GM21529 (cell line): Measurements from ENCODE around the gene ACTL8.
"Not testable (repeated sequence)": the region's sequence is repeated elsewhere in the genome, so short reads cannot be mapped to it uniquely, and the experiment has no call there.

Experiments
- ATAC-seq: cut with Tn5 transposase; IDR thresholded peaks from one replicate; pipeline ENCODE4 v1.9.1; 2021; ENCODE audit not compliant: unreplicated experiment

The ACTL8 gene

GRCh38 chr1:17734609-17735008 is 20.5 kb upstream of the ACTL8 start:
- no peak for ATAC-seq

DNA sequence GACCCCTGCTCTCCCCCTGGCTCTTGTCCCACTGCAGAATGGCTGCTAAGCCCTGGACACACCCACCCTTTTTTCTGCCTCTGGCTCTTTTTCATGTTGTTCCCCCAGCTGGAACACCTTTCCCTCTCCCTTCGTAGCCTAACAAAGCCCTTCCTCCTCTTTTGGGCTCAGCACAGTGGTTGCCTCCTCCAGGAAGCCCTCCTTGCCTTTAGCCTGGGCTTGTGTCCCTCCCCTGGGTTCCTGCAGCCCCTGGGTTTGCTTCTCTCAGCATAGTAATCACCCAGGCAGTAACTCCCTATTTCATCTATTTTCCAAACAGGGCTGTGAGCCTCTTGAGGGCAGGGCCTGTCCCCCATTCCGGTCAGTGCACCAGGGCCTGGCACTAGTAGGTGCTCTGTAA is 19.8 kb upstream of the ACTL8 start:
- no peak for ATAC-seq

GRCh38 chr1:17735793-17736192 is 19.3 kb upstream of the ACTL8 start:
- no peak for ATAC-seq

GRCh38 chr1:17736625-17737024 is 18.5 kb upstream of the ACTL8 start:
- ATAC-seq = no peak

- no peak for ATAC-seq
Observed at GRCh38 chr1:17739050-17739449, 16.1 kb upstream of the ACTL8 start.

DNA sequence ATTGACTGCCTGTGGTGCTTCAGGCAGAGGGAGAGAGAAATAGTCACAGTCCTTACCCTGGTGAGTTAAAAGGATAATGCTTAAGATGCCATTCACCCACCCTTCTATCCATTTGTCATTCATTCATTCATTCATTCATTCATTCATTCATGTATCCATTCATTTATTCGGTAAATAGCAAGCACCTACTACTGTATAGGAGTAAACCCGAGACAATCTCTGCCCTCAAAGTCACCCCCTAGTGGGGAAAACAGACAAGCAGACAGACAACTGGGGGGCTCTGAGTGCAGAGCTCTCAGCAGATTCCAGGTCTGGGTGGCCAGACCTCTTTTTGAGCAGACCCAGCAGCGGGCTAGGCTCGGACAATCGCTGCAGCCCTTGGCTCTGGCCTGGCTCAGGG is 14.1 kb upstream of the ACTL8 start:
- no peak for ATAC-seq

GRCh38 chr1:17742583-17742982 is 12.6 kb upstream of the ACTL8 start:
- no peak for ATAC-seq

DNA sequence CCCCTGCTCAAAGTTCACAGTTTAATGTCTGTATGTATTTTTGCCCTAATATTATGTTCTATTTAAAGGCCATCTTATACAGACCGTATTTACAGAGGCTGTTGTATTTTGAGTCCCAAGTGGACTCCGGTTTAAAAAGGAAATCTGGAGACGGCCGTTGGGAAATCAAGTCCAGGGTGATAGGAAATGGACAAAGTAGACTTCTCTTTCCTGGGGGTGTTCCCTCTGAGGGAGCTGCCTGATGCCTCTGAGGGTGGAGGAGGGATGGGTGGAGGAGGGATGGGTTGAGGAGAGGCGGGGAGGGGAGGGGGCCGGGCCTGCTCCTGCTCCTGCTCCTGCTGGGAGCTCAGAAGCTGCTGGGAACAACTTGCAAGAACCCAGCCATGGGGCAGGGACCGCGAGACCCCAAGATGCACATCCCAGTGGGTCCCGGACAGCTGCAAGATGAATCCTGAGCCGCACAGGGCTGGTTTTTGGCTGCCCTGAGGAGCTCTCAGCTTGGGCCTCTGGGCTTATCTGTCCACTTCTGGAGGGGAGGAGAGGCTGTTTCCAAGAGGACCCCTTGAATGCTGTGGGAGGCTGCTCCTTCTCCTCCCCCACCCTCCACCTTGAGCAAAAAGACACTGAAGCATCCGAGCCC is 12.0 kb upstream of the ACTL8 start:
- ATAC-seq = no peak

- ATAC-seq = no peak
Observed at GRCh38 chr1:17743925-17744324, 11.2 kb upstream of the ACTL8 start.

DNA sequence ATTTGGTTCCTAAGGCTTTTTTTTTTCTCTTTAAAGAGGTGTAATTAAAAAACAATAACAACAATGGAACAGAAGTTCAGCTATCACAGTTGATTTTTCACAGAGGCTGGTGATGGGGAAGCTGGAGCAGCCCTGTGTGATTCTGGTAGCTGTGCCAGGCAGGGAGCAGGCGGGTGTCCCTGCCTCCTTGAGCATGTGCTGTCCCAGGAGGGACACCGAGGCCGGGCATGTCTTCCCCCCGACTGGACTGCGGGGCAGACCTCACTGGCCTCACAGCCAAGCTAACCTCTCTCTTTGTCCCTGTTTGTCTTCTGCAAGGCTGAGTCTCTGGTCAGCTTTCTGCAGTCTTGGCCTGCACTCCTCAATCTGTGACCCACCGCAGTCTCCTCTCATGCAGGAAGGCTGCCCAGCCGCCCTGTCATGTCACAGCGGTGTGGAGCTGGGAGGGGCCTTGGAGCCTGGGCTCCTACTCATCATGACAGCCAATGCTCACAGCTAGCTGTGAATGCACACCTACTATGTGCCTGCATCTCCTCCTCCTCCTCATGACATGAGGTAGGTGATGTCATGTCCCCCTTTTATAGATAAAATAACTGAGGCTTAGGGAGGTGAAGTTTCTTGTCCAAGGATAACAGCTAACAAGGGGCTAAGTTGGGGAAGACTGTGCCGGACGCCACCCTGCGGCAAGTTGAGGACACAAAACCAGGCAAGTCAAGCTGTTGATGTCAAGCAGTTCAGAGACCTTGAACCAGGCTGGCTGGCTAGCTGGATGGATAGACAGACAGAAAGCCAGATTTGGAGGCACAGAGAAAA is 10.3 kb upstream of the ACTL8 start:
- ATAC-seq = no peak

DNA sequence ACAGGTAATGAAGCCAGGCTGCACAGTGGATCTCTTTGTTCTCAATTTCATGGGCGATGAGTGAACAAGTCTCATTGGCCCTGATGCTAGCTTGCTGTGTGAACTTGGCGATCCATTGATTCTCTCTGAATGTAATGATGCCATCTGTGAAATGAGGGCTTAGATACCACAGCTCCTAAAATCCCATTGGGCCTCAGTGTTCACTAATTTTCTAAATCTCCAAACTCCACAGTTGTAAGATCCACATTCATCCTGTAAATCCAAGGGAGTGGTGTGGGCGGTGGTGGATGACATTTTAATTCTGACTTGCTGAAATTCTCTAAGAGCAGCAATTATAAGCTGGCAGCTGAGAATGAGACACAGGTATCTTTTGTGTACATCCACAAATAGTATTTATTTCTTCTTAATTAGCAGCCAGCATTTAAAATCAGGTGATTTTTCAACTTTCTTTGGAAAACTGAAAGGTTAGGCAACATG is 9.6 kb upstream of the ACTL8 start:
- ATAC-seq = no peak

- not testable (repeated sequence) for ATAC-seq
Observed at GRCh38 chr1:17746281-17746680, 8.9 kb upstream of the ACTL8 start.

DNA sequence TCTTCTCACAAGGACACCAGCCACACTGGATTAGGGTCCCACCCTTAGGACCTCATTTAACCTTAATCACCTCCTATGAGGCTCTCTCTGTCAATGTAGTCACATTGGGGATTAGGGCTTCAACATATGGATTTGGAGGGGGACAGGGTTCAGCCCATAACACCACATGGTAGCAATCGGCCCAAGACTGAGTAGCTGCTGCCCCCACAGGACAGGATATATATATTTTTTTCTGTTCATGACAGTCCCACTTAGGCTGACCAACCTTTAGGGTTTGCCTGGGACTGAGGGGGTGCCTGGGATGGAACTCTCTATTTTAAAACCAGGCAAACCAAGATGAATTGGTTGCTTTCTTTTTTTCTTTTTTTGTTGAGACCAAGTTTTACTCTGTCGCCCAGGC is 8.2 kb upstream of the ACTL8 start:
- no peak for ATAC-seq

DNA sequence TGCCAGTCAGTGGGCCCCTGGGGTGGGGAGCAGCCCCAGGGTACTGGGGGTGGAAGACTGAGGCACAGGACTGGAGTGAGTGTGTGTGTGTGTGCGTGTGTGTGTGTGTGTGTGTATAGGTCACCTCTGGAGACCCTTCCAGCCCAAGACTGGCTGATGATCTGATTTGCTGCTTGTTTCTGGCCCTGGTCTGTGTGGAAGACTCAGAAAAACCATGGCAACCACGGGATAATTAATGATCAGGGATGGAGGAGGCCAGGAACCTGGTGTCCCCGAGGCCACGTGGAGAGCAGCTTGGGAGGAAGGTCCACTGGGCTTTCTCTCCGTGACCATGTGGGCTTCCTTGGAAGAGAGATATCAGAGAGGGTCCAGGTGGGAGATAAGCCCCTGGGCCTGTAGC is 4.8 kb upstream of the ACTL8 start:
- ATAC-seq = no peak

- ATAC-seq = no peak
Observed at GRCh38 chr1:17752356-17752755, 2.8 kb upstream of the ACTL8 start.

DNA sequence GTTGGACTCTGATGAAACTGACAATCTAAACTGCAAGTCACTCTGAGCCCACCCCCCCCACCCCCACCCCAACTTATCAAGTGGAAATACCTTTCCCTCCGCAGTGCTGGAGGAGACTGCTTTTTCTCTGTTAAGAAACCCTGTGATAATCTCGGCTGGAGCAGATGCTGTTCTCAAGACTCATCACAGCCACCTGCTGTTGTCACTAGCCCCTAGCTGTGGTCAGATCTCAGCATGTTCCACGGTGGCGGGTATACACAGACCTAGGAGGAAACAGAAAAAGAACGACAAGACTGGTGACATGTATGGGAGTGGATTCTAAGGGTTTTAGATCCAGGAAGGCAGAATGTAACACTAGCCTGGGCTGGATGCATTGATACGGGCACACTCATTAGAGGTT is 2.3 kb downstream of the ACTL8 start:
- ATAC-seq = no peak

- ATAC-seq = no peak
Observed at GRCh38 chr1:17759114-17759513, 4.0 kb downstream of the ACTL8 start.

GRCh38 chr1:17762313-17762712 is 7.2 kb downstream of the ACTL8 start:
- no peak for ATAC-seq

GRCh38 chr1:17763417-17763816 is 8.3 kb downstream of the ACTL8 start:
- no peak for ATAC-seq

DNA sequence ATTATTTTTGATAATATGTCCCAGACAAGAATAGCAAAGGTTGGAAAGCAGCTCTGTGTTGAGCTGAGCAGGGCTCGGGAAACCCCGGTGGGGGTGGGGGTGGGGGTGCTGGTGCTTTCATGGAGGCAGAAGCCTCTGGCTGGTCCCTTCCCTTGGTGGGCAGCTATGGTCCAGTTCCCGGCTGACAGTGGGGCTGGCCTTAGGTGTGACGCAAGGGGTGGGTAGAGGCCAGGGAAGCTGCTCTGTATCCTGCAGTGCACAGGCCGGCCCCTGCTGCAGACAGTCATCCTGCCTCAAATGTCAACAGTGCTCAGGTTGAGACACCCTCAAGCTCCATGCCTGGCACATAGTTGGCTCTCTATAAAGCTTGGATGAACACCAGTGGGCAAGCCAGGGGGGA is 8.9 kb downstream of the ACTL8 start:
- ATAC-seq = no peak

- no peak for ATAC-seq
Observed at GRCh38 chr1:17764591-17764990, 9.5 kb downstream of the ACTL8 start.
